ENCODE results near the gene KAZALD1. TPM values are rescaled to one million over a fixed set of nuclear protein-coding genes. Genes with fewer than 3 reads are reported as not detected.

Gene KAZALD1
- total RNA-seq, 1 donor from 2014 or later, result 8.1 TPM

- H2AFZ ChIP-seq (ENCODE audit: low read depth, low read length), result no peak overlapping the region
- no peak for FAIRE-seq
- no peak overlapping the region for H3K27ac Mint-ChIP-seq (ENCODE audit: unreplicated experiment)
- peaks cover 5% of the 10 kb centered on the region for H3K4me1 Mint-ChIP-seq (ENCODE audit: low read depth, unreplicated experiment)
- H3K4me3 Mint-ChIP-seq (ENCODE audit: unreplicated experiment), result no peak overlapping the region
- H3K9ac ChIP-seq (ENCODE audit: low read length), result no peak overlapping the region
- no peak for DNase-seq (ENCODE audit: low read depth)
- no peaks in the 10 kb centered on the region for H3K79me2 ChIP-seq (ENCODE audit: insufficient read depth, low read length)
- H3K36me3 Mint-ChIP-seq (ENCODE audit: low read depth, unreplicated experiment), result peaks cover 2% of the 10 kb centered on the region
- no peaks in the 10 kb centered on the region for H3K27me3 ChIP-seq (ENCODE audit: insufficient read depth, low read length)
- H3K27me3 Mint-ChIP-seq (ENCODE audit: low read depth, unreplicated experiment), result peaks cover 24% of the 10 kb centered on the region
- no peak overlapping the region for H3K4me2 ChIP-seq (ENCODE audit: low read length)
- H4K20me1 ChIP-seq (ENCODE audit: insufficient read depth, low read length), result no peaks in the 10 kb centered on the region
- TF ChIP-seq CTCF (IDR thresholded peaks at IDR 0.05; ENCODE audit: insufficient read depth, low read depth, low read length) (no peak), EZH2 (IDR thresholded peaks at IDR 0.05; ENCODE audit: insufficient read depth, low read length) (no peak)
- H3K9me3 ChIP-seq (ENCODE audit: insufficient read depth, low read depth, low read length), result no peaks in the 10 kb centered on the region
- no peak overlapping the region for H3K4me3 ChIP-seq (ENCODE audit: insufficient read depth, low read depth, low read length)
- no peaks in the 10 kb centered on the region for H3K9me3 Mint-ChIP-seq (ENCODE audit: unreplicated experiment)
- peaks cover 11% of the 10 kb centered on the region for H3K4me1 ChIP-seq (ENCODE audit: insufficient read depth, low read length)
- no peaks in the 10 kb centered on the region for H3K36me3 ChIP-seq (ENCODE audit: insufficient read depth, low read length)
- H3K27ac ChIP-seq (ENCODE audit: low read depth, low read length), result no peak overlapping the region
Measured at GRCh38 chr10:101021692-101022251, 40.0 kb upstream of the KAZALD1 start.

GRCh38 chr10:101022967-101023705, 38.7 kb upstream of the KAZALD1 start:
- TF ChIP-seq EZH2 (IDR thresholded peaks at IDR 0.05; ENCODE audit: insufficient read depth, low read length) (no peak), CTCF (IDR thresholded peaks at IDR 0.05; ENCODE audit: insufficient read depth, low read depth, low read length) (no peak)
- Histone ChIP-seq H3K4me3 (ENCODE audit: insufficient read depth, low read depth, low read length) (no peak overlapping the region), H3K79me2 (ENCODE audit: insufficient read depth, low read length) (no peaks in the 10 kb centered on the region), H3K27me3 (ENCODE audit: insufficient read depth, low read length) (no peaks in the 10 kb centered on the region), H4K20me1 (ENCODE audit: insufficient read depth, low read length) (no peaks in the 10 kb centered on the region), H2AFZ (ENCODE audit: low read depth, low read length) (no peak overlapping the region), H3K27ac (ENCODE audit: low read depth, low read length) (no peak overlapping the region), H3K4me1 (ENCODE audit: insufficient read depth, low read length) (peaks cover 8% of the 10 kb centered on the region), H3K9me3 (ENCODE audit: insufficient read depth, low read depth, low read length) (no peaks in the 10 kb centered on the region), H3K9ac (ENCODE audit: low read length) (no peak overlapping the region), H3K4me2 (ENCODE audit: low read length) (no peak overlapping the region), H3K36me3 (ENCODE audit: insufficient read depth, low read length) (no peaks in the 10 kb centered on the region)
- Mint-ChIP-seq H3K9me3 (ENCODE audit: unreplicated experiment) (no peaks in the 10 kb centered on the region), H3K27me3 (ENCODE audit: low read depth, unreplicated experiment) (peaks cover 21% of the 10 kb centered on the region), H3K4me1 (ENCODE audit: low read depth, unreplicated experiment) (peaks cover 7% of the 10 kb centered on the region), H3K36me3 (ENCODE audit: low read depth, unreplicated experiment) (peaks cover 2% of the 10 kb centered on the region), H3K27ac (ENCODE audit: unreplicated experiment) (no peak overlapping the region), H3K4me3 (ENCODE audit: unreplicated experiment) (no peak overlapping the region)
- FAIRE-seq (no peak), DNase-seq (ENCODE audit: low read depth) (no peak)

All from astrocyte (in vitro differentiated cells and primary cell).